Fibroblast of skin of right quadriceps (primary cell): ENCODE measurements around the gene S100A2.
"Not testable (repeated sequence)": the region's sequence is repeated elsewhere in the genome, so short reads cannot be mapped to it uniquely, and the experiment has no call there.

Source experiments
- DNase-seq: peaks from one replicate; pipeline ENCODE4 v3.0.0-alpha.2; 2013

Gene S100A2

DNA sequence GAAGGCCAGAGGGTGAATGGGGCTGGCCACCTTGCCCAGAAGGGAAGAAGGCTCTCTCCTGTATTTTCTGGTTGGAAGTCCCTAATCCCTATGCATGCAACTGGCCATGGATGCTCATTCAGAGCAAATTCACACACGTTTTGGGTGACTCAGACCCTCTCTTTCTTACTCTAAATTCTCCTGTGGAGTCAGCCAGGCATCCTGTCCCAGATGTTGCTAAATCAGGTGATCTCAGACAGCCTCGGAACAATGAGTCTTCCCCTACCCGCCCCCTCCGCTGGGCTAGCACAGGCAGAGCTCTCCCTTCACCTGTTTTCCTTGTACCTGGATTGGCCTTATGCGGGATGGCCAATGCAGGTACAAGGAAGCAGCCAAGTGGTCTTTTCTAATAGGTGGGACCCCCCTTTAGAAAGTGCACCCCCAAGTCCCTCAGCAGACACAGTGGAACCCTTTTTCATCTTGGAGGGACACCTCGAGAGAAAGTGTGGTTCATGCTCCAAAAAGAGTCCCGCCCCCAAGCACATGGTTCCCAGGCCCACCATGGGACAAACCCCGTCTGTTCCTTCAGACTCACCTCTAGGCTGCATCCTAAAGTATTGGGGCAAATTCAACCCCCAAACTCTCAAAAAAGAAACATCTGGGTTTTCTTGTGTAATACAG, 38.5 kb downstream of the S100A2 start:
- no peak for DNase-seq

DNA sequence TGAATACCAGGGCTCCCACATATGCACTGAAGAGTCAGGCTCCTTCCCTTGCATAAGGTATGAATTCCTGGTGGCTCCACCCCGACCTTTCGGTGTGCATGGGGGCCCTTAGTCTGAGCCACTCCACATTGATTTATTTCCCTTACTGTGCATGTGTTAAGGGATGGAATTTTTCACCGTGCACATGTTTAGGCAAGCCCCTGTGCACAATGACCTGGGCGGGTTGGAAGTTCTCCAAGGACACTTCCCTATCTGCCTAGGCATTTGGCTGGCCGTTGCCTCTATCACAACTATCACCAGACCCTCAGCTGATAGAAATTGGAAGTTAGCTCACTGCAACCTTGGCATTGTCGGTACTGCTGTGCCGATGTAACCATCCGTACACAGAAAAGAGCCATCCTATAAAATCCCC, 39.5 kb downstream of the S100A2 start:
- DNase-seq: no peak

DNA sequence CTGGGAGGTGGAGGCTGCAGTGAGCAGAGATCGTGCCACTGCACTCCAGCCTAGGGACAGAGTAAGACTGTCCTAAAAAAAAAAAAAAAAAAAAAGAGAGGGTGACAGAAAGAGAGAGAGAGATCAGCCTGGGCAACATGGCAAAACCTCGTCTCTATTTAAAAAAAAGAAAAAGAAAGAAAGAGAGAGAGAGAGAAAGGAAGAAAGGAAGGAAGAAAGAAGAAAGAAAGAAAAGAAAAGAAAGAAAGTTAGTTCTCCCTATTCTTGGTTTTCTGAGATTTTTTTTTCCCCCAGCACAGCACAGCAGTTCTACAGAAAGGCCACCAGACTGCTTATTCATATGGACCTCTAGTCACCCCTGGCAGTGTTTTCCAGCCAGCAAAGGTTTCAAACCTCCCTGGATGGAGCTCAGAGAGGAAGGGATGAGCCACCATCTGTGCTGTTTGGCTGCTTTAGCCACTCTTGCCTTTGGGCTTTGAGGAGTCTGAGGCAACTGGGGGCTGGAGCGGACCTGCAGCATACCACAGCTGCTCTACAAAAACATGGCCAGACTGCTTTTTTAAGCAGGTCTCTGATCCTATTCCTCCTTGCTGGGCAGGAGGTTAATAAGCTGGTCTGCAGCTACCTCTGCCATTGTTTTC, 40.4 kb downstream of the S100A2 start:
- no peak for DNase-seq

DNA sequence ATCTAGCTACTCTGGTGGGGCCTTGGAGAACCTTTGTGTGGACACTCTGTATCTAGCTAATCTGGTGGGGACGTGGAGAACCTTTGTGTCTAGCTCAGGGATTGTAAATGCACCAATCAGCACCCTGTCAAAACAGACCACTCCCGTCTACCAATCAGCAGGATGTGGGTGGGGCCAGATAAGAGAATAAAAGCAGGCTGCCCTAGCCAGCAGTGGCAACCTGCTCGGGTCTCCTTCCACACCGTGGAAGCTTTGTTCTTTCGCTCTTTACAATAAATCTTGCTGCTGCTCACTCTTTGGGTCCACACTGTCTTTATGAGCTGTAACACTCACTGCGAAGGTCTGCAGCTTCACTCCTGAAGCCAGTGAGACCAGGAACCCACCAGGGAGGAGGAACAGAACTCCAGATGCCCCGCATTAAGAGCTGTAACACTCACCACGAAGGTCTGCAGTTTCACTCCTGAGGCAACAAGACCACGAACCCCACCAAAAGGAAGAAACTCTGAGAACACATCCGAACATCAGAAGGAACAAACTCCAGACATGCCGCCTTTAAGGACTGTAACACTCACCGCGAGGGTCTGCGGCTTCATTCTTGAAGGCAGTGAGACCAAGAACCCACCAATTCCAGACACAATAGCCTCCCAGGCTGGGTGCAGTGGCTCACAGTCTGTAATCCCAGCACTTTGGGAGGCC, 43.1 kb downstream of the S100A2 start:
- DNase-seq: not testable (repeated sequence)

DNA sequence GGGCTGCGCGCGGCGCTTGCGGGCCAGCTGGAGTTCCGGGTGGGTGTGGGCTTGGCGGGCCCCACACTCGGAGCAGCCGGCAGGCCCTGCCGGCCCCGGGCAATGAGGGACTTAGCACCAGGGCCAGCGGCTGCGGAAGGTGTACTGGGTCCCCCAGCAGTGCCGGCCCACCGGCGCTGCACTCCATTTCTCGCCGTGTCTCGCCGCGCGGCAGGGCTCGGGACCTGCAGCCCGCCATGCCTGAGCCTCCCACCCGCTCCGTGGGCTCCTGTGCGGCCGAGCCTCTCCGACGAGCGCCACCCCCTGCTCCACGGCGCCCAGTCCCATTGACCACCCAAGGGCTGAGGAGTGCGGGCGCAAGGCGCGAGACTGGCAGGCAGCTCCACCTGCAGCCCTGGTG, 43.8 kb downstream of the S100A2 start:
- not testable (repeated sequence) for DNase-seq

DNA sequence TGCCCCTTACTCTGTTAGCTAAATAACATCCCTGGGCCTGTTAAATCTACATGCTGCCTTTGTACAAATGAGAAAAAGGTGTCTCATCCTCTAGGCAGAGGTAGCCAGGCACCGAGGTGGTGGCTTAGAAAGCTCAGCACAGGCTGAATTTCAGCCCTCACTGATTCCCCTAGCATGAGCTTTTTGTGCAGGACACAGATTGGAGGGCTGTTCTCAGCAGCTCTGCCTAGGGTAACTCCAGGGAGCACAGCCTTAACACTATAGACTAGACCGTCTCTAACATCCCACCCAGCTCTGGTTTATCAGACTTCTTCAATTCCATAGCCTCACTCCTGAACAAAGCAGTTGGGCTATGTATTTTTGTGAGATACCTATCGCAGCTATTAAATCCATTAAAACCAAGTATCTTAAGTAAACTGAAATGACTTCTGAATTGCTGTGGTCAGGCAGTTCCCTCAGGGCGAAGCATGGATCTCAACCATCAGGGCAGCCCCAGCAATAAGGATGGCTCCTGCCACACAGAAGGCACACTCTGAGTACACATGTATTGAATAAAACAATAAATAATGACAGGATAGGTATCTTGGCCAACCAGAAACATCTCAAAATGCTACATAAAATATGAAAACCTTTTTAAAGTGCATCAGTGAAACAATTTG, 44.7 kb downstream of the S100A2 start:
- DNase-seq: no peak

DNA sequence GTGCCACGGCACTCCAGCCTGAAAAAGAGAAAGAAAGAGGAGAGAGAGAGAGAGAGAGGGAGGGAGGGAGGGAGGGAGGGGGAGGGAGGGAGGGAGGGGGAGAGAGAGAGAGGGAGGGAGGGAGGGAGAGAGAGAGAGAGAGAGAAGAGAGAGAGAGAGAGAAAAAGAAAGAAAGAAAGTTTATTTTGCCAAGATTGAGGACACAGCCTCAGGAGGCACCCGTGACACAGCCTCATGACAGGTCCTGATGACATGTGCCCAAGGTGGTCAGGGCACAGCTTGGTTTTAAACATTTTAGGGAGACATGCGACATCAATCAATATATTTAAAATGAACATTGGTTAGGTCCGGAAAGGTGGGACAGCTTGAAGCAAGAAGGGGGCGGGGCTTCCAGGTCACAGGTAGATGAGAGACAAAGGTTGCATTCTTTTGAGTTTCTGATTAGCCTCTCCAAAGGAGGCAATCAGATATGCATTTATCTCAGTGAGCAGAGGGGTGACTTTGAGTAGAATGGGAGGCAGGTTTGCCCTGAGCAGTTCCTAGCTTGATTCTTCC, 45.4 kb downstream of the S100A2 start:
- not testable (repeated sequence) for DNase-seq

DNA sequence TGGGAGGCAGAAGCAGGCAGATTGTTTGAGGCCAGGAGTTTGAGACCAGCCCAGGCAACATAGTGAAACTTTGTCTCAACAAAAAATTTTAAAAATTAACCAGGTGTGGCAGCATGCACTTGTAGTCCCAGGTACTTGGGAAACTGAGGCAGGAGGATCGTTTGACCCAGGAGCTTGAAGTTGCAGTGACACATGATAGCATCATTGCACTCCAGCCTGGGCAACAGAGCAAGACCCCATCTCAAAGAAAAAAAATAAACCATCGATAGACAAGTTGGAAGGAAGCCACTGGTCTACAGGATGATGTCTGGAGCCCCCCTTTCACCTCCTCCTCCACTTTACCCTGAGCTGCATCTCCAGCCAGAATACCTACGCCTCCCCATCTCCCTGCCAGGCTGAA, 46.4 kb downstream of the S100A2 start:
- DNase-seq: no peak

DNA sequence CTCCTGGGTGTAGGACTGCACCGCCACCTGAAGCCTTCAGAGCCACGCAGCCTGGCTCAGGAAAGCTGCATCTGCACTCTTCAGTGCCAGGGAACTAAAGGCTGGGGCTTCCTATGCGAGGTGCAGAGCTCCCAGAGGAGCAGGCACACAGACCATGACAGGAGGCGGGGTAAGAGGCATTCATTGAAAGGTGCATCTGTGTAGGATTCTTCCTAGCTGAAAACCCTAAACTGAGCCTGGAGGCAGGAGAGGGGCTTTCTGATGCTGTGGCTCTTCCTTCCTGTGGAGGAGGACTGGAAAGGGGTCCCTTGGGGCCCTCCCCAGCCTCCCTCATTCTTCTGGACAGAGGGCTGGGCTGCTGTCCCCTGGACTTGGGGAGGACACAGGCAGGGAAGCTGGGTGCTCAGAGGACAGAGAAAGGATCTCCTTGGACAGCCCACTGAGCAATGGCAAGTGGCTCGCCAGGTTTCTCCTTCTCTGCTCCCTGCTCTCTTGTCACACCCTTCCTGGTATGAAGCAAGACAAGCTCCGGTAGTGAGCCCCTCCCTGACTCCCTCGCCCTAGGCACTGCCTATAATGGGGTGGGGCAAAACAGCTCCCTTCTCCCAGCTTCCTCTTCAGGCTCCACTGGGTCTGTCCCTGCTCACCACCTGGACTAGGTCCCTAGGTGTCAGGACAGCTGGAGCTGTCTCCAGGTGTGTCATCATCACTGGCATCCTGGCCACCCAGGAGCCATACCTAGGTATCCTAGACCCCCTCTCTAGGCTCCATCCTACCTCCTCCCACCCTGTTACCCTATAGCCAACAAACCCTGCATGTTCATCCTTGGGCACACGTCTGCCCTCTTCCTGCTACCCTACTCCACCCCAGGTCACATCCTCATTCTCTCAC, 49.9 kb downstream of the S100A2 start:
- no peak for DNase-seq

DNA sequence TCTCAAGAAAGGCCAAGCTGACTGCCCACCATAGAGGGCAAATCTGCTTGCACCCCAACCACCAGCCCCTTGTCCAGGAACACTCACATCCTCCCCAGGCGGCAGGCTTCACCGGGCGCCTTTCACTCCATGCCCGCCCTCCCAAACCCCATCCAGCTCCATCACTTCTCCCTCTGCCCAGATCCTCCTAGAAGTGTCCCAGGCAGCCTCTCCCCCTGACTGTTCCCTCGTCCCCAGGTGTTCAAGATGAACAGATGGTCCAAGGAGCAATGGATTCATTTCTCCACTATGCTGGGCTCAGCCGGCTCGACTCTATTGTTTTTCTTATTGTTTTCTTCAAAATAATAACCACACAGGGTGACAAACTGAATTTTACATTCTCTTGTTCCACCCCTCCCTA, 52.0 kb downstream of the S100A2 start:
- DNase-seq: no peak

DNA sequence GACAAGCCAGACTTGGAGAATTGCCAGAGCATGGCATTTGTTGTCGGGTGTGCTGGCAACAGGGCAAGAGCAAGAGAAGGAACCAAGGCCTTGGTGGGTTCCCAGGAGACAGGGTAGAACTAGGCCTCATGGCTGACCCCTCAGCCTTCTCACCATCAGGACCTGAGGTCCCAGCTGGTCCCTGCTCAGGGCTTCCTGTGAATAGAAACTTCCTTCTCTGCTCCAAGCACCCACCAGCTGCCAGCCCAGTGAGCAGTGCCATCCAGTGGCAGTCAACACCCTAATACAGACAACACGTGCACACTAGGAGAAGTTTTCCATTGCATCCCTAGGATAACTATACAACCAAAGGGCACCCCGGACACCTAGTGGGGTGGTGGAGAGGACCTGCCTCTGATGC, 52.6 kb downstream of the S100A2 start:
- DNase-seq: no peak
